ENCODE results near the gene ADCY2.

ADCY2 gene

GRCh38 chr5:7867260-7867659, 471.3 kb downstream of the ADCY2 start:
- Mint-ChIP-seq H3K27me3 (ENCODE audit: low read depth, poor library complexity) (no peaks in the 10 kb centered on the region), H3K9me3 (no peaks in the 10 kb centered on the region), H3K27ac (no peak overlapping the region), H3K4me3 (peak overlapping the region; percentile 94), H3K4me1 (peaks cover 36% of the 10 kb centered on the region), H3K36me3 (ENCODE audit: low read depth) (peaks cover 33% of the 10 kb centered on the region)
- TF ChIP-seq CTCF (IDR thresholded peaks at IDR 0.05), result no peak
- no peak for DNase-seq

DNA sequence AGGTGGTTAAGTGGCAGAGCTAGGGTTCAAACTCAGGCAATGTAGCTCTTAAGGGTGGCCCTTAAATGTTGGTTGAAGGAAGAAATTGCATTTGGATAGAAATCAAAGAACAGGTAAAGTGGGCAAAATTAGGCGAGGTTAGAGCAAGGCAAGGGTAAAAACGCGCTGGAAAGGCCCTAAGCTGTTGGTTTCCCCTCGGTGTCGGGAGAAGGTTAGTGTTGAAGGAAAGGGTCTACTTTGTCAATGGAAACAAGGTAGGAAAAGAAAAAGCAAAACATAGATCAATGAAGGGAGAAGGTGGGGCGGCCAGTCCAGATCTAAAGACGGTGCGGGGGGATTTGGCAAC, 472.5 kb downstream of the ADCY2 start:
- Mint-ChIP-seq H3K4me3 (peak overlapping the region; percentile 94), H3K27me3 (ENCODE audit: low read depth, poor library complexity) (no peaks in the 10 kb centered on the region), H3K4me1 (peaks cover 40% of the 10 kb centered on the region), H3K27ac (peak overlapping the region; percentile 35), H3K9me3 (no peaks in the 10 kb centered on the region), H3K36me3 (ENCODE audit: low read depth) (peaks cover 28% of the 10 kb centered on the region)
- no peak for TF ChIP-seq CTCF (IDR thresholded peaks at IDR 0.05)
- DNase-seq, result no peak

DNA sequence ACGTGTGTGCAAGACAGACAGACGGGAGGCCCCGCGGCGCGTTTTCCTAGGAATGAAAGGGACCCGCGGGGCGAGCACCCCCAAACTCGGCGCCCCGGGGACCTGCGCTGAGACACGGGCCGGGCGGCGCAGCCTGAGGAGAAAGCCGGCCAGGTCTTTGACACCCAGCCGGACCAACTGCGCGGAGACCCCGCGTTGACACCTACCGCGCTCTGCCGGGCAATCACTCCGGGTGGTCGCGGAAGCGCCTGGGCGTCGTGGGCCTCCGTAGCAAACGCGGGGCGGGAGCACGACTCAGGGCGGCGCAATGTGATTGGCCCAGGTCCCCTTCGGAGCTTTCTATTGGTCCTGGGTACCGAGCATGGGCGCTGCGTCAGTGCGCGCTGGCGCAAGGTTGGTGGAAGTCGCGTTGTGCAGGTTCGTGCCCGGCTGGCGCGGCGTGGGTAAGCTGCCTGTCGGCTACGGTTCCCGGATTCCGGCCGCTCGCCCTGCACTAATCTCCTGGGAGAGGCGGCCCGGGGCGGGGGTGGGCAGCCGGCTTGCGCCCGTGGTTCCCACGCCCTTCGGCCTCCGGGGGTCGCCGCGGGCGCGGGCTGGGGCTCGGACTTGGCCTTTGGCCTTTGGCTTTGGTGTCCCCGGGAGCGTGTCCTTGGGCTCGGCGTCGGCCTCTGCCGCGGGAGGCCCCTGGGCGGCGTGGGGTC, 473.0 kb downstream of the ADCY2 start, which contains the start of the genes FASTKD3 and MTRR:
TSS of gene FASTKD3 (minus strand) at position 259 of the 701 bp plus-strand sequence. CDS start 948 bp downstream, outside the sequence.
TSS of gene MTRR (plus strand) at position 376 of the 701 bp plus-strand sequence. CDS start 1,647 bp downstream, outside the sequence.
- H3K4me3 Mint-ChIP-seq, result peak within 1 kb of the TSS; percentile 94
- peaks cover 28% of the 10 kb centered on the region for H3K36me3 Mint-ChIP-seq (ENCODE audit: low read depth)
- H3K27me3 Mint-ChIP-seq (ENCODE audit: low read depth, poor library complexity), result no peaks in the 10 kb centered on the region
- H3K27ac Mint-ChIP-seq, result peak within 1 kb of the TSS; percentile 43
- TF ChIP-seq CTCF (IDR thresholded peaks at IDR 0.05), result no peak
- H3K4me1 Mint-ChIP-seq, result peaks cover 40% of the 10 kb centered on the region
- peak; percentile 88 for DNase-seq
- no peaks in the 10 kb centered on the region for H3K9me3 Mint-ChIP-seq

GRCh38 chr5:7869474-7870136, 473.7 kb downstream of the ADCY2 start:
- Mint-ChIP-seq H3K4me3 (peak overlapping the region; percentile 94), H3K4me1 (peaks cover 40% of the 10 kb centered on the region), H3K27me3 (ENCODE audit: low read depth, poor library complexity) (no peaks in the 10 kb centered on the region), H3K36me3 (ENCODE audit: low read depth) (peaks cover 30% of the 10 kb centered on the region), H3K9me3 (no peaks in the 10 kb centered on the region), H3K27ac (peak overlapping the region; percentile 43)
- no peak for TF ChIP-seq CTCF (IDR thresholded peaks at IDR 0.05)
- DNase-seq, result no peak

DNA sequence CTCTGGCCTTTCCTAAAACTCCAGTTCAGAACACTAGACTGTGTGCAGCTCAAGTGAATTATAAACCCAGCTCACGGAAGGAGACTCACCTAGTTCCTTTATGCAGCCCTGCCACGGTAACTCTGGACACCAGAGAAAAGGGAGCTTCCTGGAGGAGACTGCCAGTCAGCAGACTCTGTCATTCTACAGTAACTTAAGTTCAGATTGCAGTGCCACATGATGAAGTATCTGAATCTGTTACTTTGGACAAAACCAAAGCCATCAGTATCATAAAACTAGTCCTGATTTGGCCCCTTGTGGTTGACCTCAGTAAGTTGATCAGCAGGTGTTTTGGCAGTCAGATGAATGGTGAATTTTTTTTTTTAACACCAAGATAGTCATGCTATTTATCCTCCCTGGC, 475.7 kb downstream of the ADCY2 start:
- TF ChIP-seq CTCF (IDR thresholded peaks at IDR 0.05), result no peak
- Mint-ChIP-seq H3K36me3 (ENCODE audit: low read depth) (peaks cover 25% of the 10 kb centered on the region), H3K4me3 (peak overlapping the region; percentile 7), H3K4me1 (peaks cover 40% of the 10 kb centered on the region), H3K27me3 (ENCODE audit: low read depth, poor library complexity) (no peaks in the 10 kb centered on the region), H3K27ac (no peak overlapping the region), H3K9me3 (no peaks in the 10 kb centered on the region)
- DNase-seq, result no peak
